Islet of Langerhans (tissue), 1 donor: ENCODE data around the gene NFE2L1.
"Not testable (repeated sequence)": the region's sequence is repeated elsewhere in the genome, so short reads cannot be mapped to it uniquely, and the experiment has no call there.

Experiments used
- FAIRE-seq: peaks from one replicate; lab custom pipeline; 2011; peaks lifted over from hg19 to GRCh38; lab: Jason Lieb, UNC

Gene NFE2L1

DNA sequence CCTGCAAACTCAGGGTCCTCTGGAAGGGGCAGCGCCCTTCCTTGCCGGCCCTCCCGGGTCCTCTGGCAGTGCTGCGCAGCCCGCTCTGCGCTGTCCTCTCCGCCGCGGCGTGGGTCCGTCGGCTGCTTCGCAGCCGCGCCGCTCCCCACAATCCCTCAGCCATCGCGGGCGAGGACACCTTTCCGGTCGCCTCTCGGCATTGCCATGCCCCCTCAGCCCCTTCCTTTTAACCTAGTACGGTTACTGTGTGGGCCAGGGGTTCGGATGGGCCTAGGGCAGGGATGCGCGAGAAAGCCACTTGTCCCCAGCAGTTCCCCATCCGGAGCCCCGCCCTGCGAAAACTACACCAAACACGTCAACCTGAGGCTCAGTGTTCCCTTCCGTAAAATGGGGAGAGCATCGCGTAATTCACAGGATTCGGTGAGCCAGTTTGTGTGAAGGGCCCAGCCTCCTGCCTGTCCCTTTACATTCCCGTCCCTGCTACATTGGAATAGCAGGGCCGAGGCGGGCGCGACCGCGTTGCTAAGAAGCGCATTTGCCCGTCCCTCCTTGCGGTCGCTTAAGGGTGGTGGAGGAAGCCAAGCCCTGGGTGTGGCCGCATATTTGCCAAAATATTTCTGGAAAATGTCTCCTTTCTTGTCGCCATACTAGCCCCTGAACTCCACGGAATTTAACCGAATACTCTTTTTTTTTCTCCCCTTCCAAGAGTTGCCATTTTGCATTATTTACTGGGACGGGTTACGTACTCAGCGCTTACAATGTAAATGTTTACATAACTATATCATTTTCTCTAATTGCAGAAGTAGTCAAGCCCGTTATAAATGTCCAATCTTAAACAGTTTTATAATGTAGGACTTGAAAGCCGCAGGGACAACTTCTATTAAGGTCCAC lies 23.8 kb upstream of the NFE2L1 start:
- no peak for FAIRE-seq

GRCh38 chr17:48025040-48025903 lies 22.9 kb upstream of the NFE2L1 start:
- no peak for FAIRE-seq

DNA sequence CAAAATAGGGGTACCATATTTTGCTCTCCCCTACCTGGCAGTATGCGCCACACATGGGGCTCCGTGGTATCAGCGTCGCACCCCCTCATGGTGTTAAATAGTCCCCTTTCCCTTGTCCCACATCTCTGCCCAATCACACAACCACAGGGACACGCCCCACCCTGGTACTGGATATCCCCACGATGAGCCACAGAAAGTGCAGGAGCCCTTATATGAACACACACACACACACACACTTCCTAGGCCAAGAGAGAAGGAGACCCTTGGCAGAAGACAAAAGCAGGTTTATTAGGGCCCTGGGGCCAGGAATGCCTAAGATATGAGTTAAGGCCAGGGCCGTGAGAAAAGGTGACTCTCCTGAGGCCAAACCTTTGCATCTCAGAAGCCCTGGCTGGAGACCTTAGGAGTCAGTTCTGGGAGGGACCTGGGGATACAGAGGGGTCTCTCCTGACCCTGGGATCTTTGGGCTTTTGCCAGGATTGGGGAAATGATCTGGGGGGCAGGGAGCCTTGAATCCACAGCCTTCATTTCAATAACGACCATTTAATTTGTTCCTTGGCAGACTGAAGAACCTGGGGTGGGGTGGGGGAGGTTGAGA lies 22.2 kb upstream of the NFE2L1 start:
- FAIRE-seq: no peak

DNA sequence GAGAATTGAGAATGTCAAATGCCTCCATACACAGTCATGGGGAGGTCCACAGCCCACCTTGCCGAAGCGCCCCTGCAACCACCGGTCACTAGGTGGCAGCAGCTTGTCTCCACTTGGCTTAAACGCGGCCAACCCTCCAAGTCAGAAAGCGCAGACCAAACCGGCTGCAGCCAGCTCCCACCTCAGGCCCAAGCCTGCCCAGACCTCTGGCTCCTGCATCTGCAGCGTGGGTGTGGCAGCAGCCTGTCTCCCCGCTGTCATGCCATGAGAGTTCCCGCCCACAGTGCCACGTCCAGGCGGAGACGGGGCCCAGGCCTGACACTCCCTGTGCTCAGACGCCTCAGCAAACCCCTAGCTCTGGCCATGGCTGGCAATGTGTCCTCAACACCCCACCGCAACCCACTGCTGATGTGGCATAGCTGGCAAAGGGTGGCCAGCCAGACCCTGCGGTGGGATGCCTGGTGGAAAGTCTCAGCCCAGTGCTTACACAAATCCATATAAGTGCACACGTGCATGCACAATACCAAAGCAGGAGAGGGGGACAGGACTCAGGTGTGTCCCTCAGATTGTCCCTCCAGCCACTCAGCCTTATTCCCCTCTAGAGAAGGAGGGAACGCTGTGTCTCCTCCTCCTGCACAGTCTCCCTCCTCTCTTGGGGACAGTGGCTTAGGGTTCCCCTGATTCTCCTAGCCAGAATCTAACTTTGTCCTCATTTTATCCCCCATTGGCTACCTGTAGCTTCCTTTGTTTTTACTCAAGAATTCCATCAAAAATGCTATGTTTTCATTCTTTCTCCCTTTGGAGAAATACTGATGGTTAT lies 21.4 kb upstream of the NFE2L1 start:
- FAIRE-seq: no peak

DNA sequence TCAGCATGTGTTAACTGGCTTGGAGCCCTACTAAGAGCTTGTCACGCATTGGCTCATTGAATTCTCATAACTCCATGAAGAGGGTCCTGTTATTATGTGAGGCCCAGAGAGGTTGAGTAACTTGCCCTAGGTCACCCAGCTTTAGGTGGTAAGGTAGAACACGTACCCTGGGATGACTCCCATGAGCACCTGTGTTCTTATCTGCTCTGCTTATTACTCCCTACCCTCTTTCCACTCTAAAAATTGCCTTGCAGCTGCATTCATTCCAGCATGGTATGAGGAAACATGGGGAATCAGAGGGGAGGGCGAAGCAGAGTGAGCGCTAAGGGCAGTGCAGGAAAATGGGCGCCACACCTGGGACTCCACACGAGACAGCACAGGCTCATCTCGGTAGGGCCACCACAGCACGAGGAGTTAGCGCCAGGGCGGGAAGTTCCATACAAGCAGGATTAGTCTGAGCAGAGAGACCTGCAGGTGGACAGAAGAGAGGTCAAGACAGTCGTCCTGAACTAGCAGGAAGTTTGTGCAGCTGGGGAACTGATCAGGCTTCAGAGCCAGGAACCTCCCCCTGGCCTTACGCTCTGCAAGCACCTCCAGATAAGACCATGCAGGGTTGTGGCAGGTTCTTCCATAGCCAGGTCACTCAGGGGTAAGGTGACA lies 20.7 kb upstream of the NFE2L1 start:
- no peak for FAIRE-seq

- FAIRE-seq: no peak
Measured at GRCh38 chr17:48028736-48029135, 19.4 kb upstream of the NFE2L1 start.

GRCh38 chr17:48030531-48030930 lies 17.6 kb upstream of the NFE2L1 start:
- FAIRE-seq: no peak

DNA sequence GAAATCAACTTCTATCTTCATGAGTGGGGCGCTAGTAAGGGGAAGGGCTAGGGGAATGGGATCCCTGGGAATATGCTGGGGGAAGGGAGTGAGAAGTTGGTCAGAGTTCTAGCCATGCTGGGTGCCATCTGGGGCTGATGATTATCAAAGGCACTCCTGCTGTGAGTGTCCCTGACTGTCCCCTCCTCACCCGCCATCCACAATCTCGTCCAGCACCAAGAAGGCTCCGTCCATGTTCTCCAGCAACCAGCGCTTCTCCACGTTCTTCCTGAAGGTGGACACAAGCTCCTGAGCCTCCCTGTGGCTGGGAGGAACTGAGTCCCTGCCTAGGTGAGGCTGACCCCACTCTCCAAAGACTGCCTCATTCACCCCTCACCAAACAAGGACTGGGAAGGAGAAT lies 16.2 kb upstream of the NFE2L1 start:
- no peak for FAIRE-seq

- not testable (repeated sequence) for FAIRE-seq
Measured at GRCh38 chr17:48034734-48035133, 13.4 kb upstream of the NFE2L1 start.

- FAIRE-seq: no peak
Measured at GRCh38 chr17:48036693-48037035, 11.5 kb upstream of the NFE2L1 start.

GRCh38 chr17:48037036-48037837 lies 10.9 kb upstream of the NFE2L1 start, which contains the start of gene COPZ2:
TSS of gene COPZ2 (minus strand) at chr17:48037797. CDS start at chr17:48037777, 20 bp downstream.
- FAIRE-seq: no peak

GRCh38 chr17:48037838-48038323 lies 10.3 kb upstream of the NFE2L1 start:
- no peak for FAIRE-seq

DNA sequence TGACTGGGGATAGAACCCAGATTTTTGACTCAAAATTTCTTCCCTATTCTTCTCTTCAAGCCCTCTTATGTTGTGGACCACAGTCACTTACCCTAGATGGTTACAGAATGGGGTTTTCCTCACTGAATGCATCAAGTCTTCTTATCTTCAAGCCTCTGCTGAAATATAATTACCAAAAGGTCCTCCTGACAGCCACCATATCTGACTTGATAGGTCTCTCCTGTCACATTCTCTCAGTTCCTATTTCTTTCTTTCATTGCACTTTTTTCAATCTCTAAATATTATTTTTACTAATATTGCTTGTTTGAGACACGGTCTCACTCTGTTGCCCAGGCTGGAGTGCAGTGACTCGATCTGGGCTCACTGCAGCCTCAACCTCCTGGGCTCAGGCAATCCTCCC lies 9.5 kb upstream of the NFE2L1 start:
- no peak for FAIRE-seq

DNA sequence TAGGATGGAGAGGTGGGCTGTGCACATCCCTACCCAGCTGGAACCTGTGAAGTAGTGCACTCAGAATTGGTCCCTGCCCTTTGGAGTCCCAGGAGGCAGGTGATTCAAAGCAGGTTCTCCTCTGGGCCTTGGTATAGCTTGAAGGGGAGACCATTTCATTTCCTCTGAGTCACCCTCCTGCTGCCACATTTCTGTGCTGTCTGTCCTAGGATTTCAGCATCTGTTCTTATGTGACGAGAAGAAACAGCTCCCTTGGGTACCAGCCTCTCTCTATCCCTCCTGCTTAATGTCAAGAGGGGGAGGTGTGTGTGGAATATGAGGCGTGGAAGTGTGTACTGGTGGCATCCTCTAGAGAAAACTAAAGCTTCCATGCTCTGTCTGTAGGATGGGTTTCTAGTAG lies 5.0 kb upstream of the NFE2L1 start:
- FAIRE-seq: no peak

DNA sequence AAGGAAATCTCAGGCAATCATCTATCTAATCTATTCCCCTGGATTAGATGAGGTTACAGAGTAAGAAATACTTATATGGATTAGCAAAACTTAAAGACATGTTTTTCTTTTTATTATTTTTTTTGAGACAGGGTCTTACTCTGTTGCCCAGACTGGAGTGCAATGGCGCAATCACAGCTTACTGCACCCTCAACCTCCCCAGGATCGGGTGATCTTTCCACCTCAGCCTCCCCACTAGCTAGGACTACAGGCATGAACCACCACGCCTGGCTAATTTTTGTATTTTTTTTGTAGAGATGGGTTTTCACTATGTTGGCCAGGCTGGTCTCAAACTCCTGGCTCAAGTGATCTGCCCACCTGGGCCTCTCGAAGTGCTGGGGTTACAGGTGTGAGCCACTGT lies 3.3 kb upstream of the NFE2L1 start:
- FAIRE-seq: no peak

DNA sequence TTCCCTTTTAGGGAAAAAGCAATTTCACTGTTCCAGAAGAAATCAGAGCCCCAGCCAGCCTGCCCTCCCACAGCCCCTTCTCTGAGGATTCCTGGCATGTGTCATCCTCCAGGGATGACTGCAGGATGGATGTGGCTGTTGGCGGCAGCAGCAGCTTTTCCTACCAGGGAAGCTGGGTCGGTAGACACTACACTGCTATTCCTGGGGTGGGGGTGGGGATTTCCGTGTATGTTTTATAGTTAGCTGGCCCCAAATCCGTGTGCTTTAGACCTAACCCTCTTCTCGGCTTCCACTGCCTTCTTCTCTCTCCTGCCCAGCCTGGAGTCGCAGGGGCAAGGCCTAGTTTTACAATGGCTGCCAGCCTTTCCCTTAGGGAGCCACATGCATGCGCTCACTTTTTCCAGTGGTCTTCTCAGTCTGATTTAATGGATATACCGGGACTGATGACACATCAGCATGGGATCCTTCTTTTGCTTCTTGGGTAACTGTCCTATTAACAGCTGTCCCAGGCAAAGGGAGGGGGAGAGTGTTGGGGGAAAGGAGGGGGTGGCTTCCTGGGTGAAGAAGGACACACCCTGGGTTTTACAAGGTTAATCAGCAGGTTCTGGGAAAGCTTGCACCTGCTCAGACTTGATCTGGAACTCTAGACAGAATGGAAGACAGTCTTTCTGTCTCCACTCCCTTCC lies 2.7 kb upstream of the NFE2L1 start:
- no peak for FAIRE-seq

- FAIRE-seq: no peak
Measured at GRCh38 chr17:48046296-48046695, 1.9 kb upstream of the NFE2L1 start.

DNA sequence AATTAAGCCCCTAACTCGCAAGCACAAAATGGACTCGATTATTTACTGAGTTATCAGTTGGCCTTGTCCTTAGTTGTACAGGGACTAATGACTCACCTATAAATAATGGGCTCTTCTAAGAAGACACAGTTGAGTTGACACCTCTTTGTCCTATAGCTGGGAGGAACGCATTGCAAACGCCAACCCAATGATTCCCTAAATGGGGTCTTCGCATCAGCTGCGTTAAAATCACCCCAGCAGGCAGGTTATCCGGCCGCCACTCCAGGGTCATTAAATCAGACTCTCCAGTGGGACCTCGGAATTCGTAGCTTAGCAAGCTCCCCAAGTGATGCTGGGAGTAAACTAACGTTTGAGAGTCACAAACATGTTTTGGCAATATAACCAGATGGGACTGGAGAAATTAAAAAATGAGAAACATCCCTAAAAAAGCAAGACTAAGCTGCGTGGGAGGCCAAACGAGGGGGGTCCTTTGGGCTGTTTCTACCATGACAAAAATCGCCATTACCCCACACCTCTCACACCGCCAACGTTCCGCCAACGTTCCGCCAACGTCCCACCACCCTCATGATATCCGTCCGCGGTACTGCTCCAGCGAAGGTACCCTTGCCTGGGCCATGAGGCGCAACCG lies 932 bp upstream of the NFE2L1 start:
- no peak for FAIRE-seq

DNA sequence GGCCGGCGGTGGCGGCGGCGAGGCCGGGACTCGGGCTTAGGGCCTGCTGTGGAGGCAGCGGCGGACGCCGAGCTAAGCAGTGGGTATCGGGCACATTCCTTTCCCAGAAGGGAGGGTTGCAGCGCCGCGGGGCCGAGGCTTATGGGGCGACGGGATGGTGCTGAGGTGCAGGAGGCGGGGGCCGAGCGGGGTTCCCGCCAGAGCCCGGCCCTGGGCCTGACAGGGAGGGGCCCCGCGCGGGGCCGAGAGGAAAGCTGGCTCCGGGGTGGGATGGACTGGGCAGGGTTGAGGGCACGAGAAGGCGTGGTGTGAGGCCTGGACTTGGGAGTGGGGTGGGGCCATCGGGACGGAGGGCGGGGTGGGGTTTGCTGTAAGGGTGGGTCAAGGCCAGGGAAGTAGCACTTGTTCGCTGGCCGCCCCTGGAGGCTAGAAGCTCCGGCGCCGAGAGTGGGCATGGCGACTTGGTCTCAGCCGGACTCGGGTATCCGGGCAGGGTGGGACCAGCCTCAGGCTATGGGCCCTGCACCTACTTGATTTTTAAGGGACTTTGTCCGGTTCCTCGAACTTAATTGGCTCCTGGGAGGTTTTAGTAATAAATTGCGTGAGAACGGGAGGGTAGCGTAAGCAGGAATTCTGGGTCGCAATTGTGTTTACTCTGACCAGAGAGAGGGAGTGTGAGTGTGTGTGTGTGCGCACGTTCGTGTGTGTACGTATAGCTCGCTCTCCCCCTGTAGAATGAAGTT lies 396 bp downstream of the NFE2L1 start:
- FAIRE-seq: no peak
